ENCODE data around the gene SHCBP1.
A peak's percentile ranks its signal among the peaks of the same experiment; 100 is the strongest.

SHCBP1 gene

DNA sequence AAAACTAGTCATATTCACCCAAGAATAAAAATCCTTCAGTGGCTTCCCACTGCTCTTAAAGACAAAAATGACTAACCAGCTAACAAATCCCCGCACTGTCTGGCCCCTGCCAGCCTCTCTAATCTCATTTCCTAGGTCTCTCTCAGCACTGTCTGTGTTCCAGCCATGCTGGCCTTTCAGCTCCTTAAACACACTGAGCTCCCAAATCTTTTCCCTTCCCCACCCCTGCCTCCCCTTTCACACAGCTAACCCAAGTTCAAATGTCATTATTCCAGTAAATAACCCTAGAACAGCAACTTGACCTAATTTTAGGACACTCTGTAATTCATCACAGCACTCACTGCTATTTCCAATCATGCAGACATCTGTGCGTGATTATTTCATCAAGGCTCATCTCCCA lies 7.8 kb downstream of the SHCBP1 start:
- no peak for DNase-seq

DNA sequence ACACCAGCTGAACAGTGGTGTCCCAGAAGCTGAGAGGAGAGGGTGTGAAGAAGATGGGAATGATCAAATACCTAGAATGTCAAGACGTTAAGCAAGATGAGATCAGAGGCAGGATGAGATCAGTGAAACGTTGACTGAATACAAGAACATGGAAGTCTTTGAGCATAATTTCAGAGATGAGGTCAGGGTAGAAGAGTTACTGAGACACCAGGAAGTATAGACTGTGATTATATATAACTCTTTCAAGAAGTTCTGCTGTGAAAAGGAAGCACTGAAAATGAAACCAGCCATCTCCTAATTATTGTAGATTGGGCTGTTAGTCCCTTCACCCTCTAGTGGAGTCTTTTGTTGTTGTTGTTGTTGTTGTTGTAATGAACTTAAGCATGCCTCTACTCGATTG lies 9.1 kb downstream of the SHCBP1 start:
- DNase-seq: no peak

- no peak for DNase-seq
These were observed 13.7 kb downstream of the SHCBP1 start for GRCh38 chr16:46607529-46607928.

- no peak for DNase-seq
These were observed 14.9 kb downstream of the SHCBP1 start for GRCh38 chr16:46606231-46606630.

DNA sequence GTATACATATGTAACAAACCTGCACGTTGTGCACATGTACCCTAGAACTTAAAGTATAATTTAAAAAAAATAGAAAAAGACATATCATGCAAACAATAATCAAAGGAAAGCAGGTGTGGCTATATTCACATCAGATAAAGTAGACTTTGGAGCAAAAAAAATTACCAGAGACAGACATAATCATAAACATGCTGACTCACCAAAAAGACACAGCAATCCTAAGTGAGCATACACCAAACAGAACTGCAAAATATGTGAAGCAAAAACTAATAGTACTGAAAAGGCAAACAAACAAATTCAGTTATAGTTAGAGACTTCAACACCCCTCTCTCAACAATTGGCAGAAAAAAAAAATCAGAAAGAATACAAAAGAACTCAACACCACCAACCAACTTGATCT lies 29.9 kb downstream of the SHCBP1 start:
- no peak for DNase-seq

GRCh38 chr16:46586011-46586577 lies 35.1 kb downstream of the SHCBP1 start:
- no peak for DNase-seq

GRCh38 chr16:46583036-46583435 lies 38.1 kb downstream of the SHCBP1 start:
- no peak for DNase-seq

DNA sequence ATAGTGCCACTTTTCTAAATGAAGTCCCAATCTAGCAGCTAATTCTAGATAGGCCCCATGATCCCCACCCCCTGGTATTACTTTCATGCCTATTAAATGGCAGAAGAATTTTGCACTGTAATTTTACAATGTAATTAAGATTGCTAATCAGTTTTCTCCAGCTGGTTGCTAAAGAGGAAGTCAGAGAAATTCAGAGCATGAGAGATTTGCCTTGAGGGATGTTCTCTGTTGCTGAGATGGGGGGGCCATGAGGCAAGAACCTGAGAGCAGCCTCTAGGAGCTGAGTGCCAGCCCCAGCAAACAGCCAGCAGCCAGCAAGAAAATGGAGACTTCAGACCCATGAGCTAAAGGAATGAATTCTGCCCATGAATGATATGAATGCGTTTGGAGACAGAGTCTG lies 38.9 kb downstream of the SHCBP1 start:
- no peak for DNase-seq

DNA sequence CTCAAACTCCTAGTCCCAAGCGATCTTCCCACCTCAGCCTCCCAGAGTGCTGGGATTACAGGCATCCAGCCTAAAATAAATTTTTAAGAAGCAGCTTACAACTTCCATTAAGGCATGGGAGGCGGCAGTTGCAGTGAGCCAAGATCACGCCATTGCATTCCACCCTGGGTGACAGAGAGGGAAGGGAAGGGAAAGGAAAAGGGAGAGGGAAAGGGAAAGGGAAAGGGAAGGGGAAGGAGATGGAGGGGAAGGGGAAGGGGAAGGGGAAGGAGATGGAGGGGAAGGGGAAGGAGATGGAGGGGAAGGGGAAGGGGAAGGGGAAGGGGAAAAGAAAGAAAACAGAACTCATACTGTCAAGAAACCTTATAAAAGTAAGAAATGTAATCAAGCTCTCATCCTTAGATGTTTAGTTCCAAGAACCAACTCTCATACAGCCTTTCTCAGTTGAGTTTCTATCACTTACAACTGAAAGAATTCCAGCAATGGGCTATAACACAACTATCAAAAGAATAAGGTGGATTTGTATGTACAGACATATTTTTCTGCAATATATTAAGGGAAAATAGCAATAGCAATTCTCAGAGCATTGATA lies 43.1 kb downstream of the SHCBP1 start:
- no peak for DNase-seq

DNA sequence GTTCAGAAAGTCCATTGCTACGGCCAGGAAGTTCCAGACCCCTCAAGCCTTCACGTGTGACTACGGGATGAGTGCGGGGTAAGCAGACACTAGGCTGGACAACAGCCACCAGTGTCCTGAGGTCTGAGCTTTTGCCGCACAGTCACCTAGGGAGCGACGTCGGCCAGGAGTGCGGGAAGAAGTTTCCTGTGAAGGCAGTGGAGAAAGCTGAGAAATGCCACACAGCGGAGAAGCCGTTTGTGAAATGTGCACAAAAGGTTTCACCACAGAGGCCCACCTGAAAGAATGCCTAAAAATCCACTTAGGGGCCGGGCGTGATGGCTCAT lies 47.4 kb downstream of the SHCBP1 start:
- DNase-seq: no peak

DNA sequence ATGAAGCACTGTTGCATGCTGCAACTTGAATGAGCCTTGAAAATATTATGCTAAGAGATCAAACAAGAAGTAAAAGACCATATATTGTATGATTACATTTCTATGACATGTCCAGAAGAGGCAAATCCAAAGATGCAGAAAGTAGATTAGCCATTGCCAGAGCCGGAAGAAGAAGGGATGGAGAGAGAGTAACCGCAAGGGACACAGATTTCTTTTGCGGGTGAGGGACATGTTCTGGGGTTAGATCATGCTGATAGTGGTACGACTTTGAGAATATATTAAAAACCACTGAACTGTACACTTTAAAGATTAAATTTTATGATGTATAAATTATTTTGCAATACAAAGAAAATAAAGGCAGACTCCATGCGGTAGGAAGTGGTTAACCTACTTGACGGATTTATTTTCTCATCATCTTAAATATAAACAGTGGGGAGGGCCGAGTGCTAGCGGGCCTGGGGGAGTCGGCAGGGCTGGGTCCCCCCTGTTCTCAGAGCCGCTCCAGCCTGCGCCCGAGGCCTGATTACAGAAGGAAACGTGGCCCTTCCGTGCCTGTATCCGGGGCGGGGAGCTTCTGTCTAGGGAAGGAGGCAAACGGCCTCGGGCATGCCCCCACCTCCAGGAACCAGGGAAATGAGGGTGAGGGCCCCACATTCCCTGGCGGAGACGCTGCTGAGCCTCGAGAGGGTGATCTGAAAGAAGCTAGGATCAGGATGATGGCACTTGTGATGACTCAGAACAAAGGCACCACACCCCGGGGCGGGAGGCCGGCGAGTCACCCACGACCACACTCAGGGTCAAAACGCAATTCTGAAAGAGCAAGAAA lies 48.0 kb downstream of the SHCBP1 start:
- DNase-seq: no peak

- no peak for DNase-seq
These were observed 51.9 kb downstream of the SHCBP1 start for GRCh38 chr16:46569231-46569735.

DNA sequence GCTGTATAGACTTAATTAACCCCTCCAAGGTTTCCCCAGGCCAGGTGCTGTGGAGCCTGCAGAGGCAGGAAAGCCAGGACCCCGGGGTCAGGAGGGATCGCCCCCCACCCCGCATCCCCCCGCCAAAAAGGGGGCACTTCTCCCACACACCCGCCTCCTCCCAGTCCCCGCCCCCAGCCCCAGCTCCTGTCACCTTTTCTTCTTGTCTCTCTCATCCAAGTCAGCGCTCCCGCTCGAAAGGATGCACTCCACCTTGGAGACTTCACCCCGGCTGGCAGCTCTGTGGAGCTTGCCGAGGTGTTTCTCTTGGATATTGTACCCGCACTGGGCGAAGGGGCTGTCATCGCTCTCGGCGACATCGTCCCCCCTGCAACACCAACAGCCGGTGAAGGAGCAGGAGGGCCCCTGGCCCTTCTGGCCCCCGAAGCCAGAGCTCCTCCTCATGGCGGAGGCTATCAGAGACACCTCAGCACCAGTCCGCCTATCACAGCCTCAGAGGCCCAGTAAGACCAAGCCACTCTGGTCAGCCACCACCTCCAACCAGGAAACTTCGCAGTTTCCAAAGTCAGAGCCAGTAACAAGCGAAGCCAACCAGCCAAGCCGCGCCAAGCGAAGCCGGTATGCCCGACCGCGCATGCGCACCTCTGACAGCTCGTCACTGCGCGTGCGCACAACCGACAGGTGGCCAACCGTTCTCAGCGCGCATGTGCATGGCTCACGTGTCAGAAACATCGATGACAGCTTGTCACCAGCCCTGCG lies 52.5 kb downstream of the SHCBP1 start:
- DNase-seq: no peak

DNA sequence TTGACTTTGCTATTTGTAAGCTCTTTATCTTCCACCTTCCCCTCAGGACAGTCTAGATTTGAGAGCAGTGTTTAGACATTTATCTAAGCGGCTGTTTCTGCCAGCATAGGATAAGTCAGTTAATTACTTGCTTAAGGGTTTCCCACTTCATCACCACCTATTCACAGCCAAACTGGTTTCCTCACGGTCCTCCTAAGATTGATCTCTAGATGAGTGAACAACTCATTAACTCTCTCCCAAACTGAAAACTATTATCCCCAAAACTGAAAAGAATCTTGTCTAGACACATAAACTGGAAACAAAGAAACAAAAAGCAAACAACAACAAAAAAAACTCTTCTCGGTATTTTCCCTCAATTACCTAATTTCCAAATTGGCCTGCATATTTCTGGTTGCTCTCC lies 58.2 kb downstream of the SHCBP1 start:
- no peak for DNase-seq

DNA sequence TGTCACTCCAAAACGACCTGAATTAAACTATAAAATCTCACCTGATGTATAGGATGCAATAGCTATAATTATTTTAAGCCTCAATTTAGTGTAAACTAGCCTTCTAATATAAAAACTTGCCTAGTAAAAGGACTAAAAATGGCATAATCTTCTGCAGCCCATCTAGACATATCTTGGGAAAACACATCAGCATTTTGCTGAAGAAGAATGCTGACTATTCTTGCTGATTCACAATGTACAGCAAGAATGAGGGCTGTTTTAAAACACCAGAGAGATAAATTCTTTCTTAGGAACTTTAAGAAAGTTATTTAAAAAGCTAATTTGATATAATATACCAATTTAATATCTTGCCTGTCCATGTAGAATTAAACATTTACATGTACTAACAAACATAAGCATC lies 63.2 kb downstream of the SHCBP1 start:
- no peak for DNase-seq

- no peak for DNase-seq
These were observed 65.2 kb downstream of the SHCBP1 start for GRCh38 chr16:46555951-46556350.

DNA sequence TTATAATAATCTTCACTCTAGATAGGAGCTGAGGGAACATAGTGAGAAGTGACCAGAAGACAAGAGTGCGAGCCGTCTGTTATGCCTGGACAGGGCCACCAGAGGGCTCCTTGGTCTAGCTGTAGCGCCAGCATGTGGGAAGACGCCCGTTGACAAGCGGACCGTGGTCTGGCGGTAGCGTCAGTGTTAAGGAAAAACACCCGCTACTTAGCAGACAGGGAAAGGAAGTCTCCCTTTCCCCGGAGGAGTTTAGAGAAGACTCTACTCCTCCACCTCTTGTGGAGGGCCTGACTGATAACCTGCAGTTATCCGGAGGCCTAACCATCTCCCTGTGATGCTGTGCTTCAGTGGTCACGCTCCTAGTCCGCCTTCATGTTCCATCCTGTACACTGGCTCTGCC lies 66.7 kb downstream of the SHCBP1 start:
- DNase-seq: peak; percentile 44

- DNase-seq: no peak
These were observed 71.7 kb downstream of the SHCBP1 start for GRCh38 chr16:46549477-46549876.

Measured in activated naive CD4-positive, alpha-beta T cell treated with anti-CD3 and anti-CD28 coated beads, Interleukin-2, amount 50 U/mL, for 16 hours (primary cell).